H1 (cell line): ENCODE measurements around the gene SPOPL. TPM values are rescaled to one million over a fixed set of nuclear protein-coding genes. Genes with fewer than 3 reads are reported as not detected.

Experiments used
- CTCF ChIA-PET: fragments of 300-600 bp; sonication (Branson Sonifier 250); formaldehyde crosslinking; loops from one replicate; lab custom pipeline; 2021; ENCODE audit not compliant: partially characterized antibody; lab: Charles Lee
- POLR2A ChIA-PET: fragments of 300-600 bp; sonication (Branson Sonifier 250); formaldehyde crosslinking; loops from one replicate; lab custom pipeline; 2021; ENCODE audit warnings: inconsistent platforms; ENCODE audit not compliant: partially characterized antibody; lab: Charles Lee
- DNase-seq, 2 experiments: peaks; one replicate each; pipeline versions ENCODE4 v3.0.0 to v3.0.0-alpha.2; 2010 to 2022; ENCODE audit warnings: low spot score in 2 of 2, low read depth in 1 of 2, mixed read lengths in 1 of 2
- FAIRE-seq: peaks from 2 replicates; lab custom pipeline; 2011; peaks lifted over from hg19 to GRCh38; lab: Jason Lieb, UNC
- H2AFZ ChIP-seq: 2 replicates; pipeline ENCODE4 v1.8.1; 2012; ENCODE audit warnings: low read length, inconsistent platforms
- H2AK5ac ChIP-seq: 2 replicates; pipeline ENCODE4 v1.6.1; 2013; ENCODE audit warnings: low read depth, low read length
- H2BK120ac ChIP-seq: replicated peaks from 2 replicates; pipeline ENCODE3; 2013; ENCODE audit warnings: low read depth, low read length, inconsistent platforms
- H2BK12ac ChIP-seq: 2 replicates; pipeline ENCODE4 v1.6.1; 2013; ENCODE audit warnings: low read depth, low read length
- H2BK15ac ChIP-seq: 2 replicates; pipeline ENCODE4 v1.6.1; 2013; ENCODE audit warnings: low read length
- H2BK20ac ChIP-seq: 2 replicates; pipeline ENCODE4 v1.6.1; 2013; ENCODE audit warnings: low read length
- H2BK5ac ChIP-seq: 2 replicates; pipeline ENCODE4 v1.6.1; 2013; ENCODE audit warnings: low read depth, low read length
- H3K14ac ChIP-seq: 2 replicates; pipeline ENCODE4 v1.6.1; 2013; ENCODE audit warnings: inconsistent platforms; ENCODE audit not compliant: insufficient read length
- H3K18ac ChIP-seq: 2 replicates; pipeline ENCODE4 v1.6.1; 2013; ENCODE audit warnings: low read length; ENCODE audit errors: extremely low read depth
- H3K23ac ChIP-seq: 2 replicates; pipeline ENCODE4 v1.6.1; 2013; ENCODE audit warnings: inconsistent platforms; ENCODE audit not compliant: insufficient read length
- H3K23me2 ChIP-seq: 2 replicates; pipeline ENCODE4 v1.6.1; 2013; ENCODE audit warnings: low read depth, low read length
- H3K27ac ChIP-seq: 2 replicates; pipeline ENCODE4 v1.6.1; 2011; ENCODE audit warnings: low read depth, low read length, inconsistent platforms
- H3K27me3 ChIP-seq, 4 experiments: replicated peaks in 1 of 4; 1 replicate in 1 of 4; 2 replicates in 3 of 4; pipeline versions ENCODE4 v1.6.1 to v1.8.1; 2011 to 2013; ENCODE audit warnings: low read length in 3 of 4, mild to moderate bottlenecking in 3 of 4, inconsistent platforms in 2 of 4, mixed read lengths in 2 of 4, moderate library complexity in 1 of 4; ENCODE audit not compliant: control insufficient read depth in 3 of 4, insufficient read depth in 3 of 4; ENCODE audit errors: extremely low read depth in 1 of 4
- H3K36me3 ChIP-seq, 4 experiments: 2 replicates each; pipeline versions ENCODE4 v1.6.1 to v1.8.1; 2011 to 2013; ENCODE audit warnings: mild to moderate bottlenecking in 4 of 4, low read length in 3 of 4, moderate library complexity in 2 of 4, control low read depth in 1 of 4, inconsistent platforms in 1 of 4; ENCODE audit not compliant: insufficient read depth in 4 of 4, control insufficient read depth in 2 of 4
- H3K4ac ChIP-seq: replicated peaks from 2 replicates; pipeline ENCODE3; 2013; ENCODE audit warnings: low read length, low read depth, mixed read lengths, inconsistent platforms; ENCODE audit not compliant: insufficient read length
- H3K4me1 ChIP-seq, 4 experiments: replicated peaks in 1 of 4; 1 replicate in 1 of 4; 2 replicates in 3 of 4; pipeline versions ENCODE4 v1.6.1 to v1.8.1; 2011 to 2013; ENCODE audit warnings: low read length in 3 of 4, inconsistent platforms in 2 of 4, mixed read lengths in 1 of 4; ENCODE audit not compliant: insufficient read depth in 4 of 4, control insufficient read depth in 3 of 4
- H3K4me2 ChIP-seq, 2 experiments: 2 replicates each; pipeline versions ENCODE4 v1.6.1 to v1.8.1; 2011 to 2013; ENCODE audit warnings: low read depth in 2 of 2, low read length in 2 of 2, control low read depth in 1 of 2, inconsistent platforms in 1 of 2, mild to moderate bottlenecking in 1 of 2; ENCODE audit not compliant: insufficient read depth in 1 of 2
- H3K4me3 ChIP-seq, 4 experiments: fragments of 200-600, 300-600 bp in 1 of 4; sonication (generic), shearing (Covaris generic), sonication (Bioruptor Twin) in 1 of 4; 2 replicates each; pipeline versions ENCODE4 v1.5.1 to v1.8.1; 2011 to 2016; ENCODE audit warnings: low read length in 4 of 4, low read depth in 3 of 4, control low read depth in 2 of 4, inconsistent platforms in 2 of 4, mild to moderate bottlenecking in 2 of 4, mixed read lengths in 1 of 4, moderate library complexity in 1 of 4; ENCODE audit not compliant: insufficient read depth in 2 of 4; ENCODE audit errors: extremely low read depth in 1 of 4
- H3K56ac ChIP-seq: replicated peaks from 2 replicates; pipeline ENCODE3; 2013; ENCODE audit warnings: low read depth, mild to moderate bottlenecking, mixed read lengths, low read length, inconsistent platforms; ENCODE audit not compliant: insufficient read length
- H3K79me1 ChIP-seq: 2 replicates; pipeline ENCODE4 v1.6.1; 2013; ENCODE audit warnings: low read depth, low read length, control low read depth
- H3K79me2 ChIP-seq, 2 experiments: 2 replicates each; pipeline versions ENCODE4 v1.6.1 to v1.8.1; 2012 to 2013; ENCODE audit warnings: low read length in 2 of 2, mild to moderate bottlenecking in 2 of 2, inconsistent platforms in 1 of 2; ENCODE audit not compliant: insufficient read depth in 2 of 2, control insufficient read depth in 1 of 2
- H3K9ac ChIP-seq, 4 experiments: replicated peaks in 1 of 4; 1 replicate in 1 of 4; 2 replicates in 3 of 4; pipeline versions ENCODE4 v1.6.1 to v1.8.1; 2011 to 2013; ENCODE audit warnings: low read depth in 3 of 4, low read length in 3 of 4, control low read depth in 2 of 4, mild to moderate bottlenecking in 2 of 4, moderate library complexity in 2 of 4, inconsistent platforms in 1 of 4; ENCODE audit errors: extremely low read depth in 1 of 4
- H3K9me3 ChIP-seq, 2 experiments: 2 replicates each; pipeline versions ENCODE4 v1.6.1 to v1.8.1; 2012 to 2013; ENCODE audit warnings: mild to moderate bottlenecking in 2 of 2, moderate library complexity in 2 of 2, control low read depth in 1 of 2, inconsistent platforms in 1 of 2, low read depth in 1 of 2, low read length in 1 of 2, mixed read lengths in 1 of 2; ENCODE audit not compliant: insufficient read depth in 2 of 2
- H4K20me1 ChIP-seq, 2 experiments: replicated peaks in 1 of 2; 2 replicates each; pipeline versions ENCODE3 to v1.8.1; 2011 to 2013; ENCODE audit warnings: inconsistent platforms in 2 of 2, low read length in 2 of 2, mild to moderate bottlenecking in 1 of 2; ENCODE audit not compliant: insufficient read depth in 2 of 2, control insufficient read depth in 1 of 2
- H4K5ac ChIP-seq: 2 replicates; pipeline ENCODE4 v1.6.1; 2013; ENCODE audit warnings: low read length, low read depth, mixed read lengths, inconsistent platforms; ENCODE audit not compliant: insufficient read length
- H4K8ac ChIP-seq: 2 replicates; pipeline ENCODE4 v1.8.0; 2013; ENCODE audit warnings: mild to moderate bottlenecking, moderate library complexity, low read length, inconsistent platforms; ENCODE audit not compliant: insufficient read depth; ENCODE audit errors: extremely low read depth
- H4K91ac ChIP-seq: replicated peaks from 2 replicates; pipeline ENCODE3; 2013; ENCODE audit warnings: low read length, mixed read lengths, inconsistent platforms; ENCODE audit not compliant: insufficient read length
- ATF2 ChIP-seq: IDR thresholded peaks from 2 replicates; pipeline ENCODE4 v1.6.1; 2012; ENCODE audit warnings: low read length, inconsistent platforms
- BCL11A ChIP-seq, 2 experiments: IDR thresholded peaks; one replicate each; pipeline ENCODE4 v1.6.1; 2011; ENCODE audit warnings: low read depth in 2 of 2, low read length in 2 of 2, mild to moderate bottlenecking in 2 of 2
- CTBP2 ChIP-seq: IDR thresholded peaks from 2 replicates; pipeline ENCODE4 v1.7.0; 2011; ENCODE audit warnings: borderline replicate concordance, mild to moderate bottlenecking, moderate library complexity, mixed read lengths, low read length; ENCODE audit not compliant: insufficient read depth, insufficient read length
- HDAC6 ChIP-seq: IDR thresholded peaks from one replicate; pipeline ENCODE4 v1.7.1; 2012; ENCODE audit warnings: low read depth, mild to moderate bottlenecking, inconsistent platforms, low read length, moderate library complexity
- KDM4A ChIP-seq: IDR thresholded peaks from one replicate; pipeline ENCODE4 v1.7.1; 2012; ENCODE audit warnings: low read depth, mild to moderate bottlenecking, moderate library complexity, low read length, inconsistent platforms; ENCODE audit not compliant: severe bottlenecking
- RBBP5 ChIP-seq: IDR thresholded peaks from 2 replicates; pipeline ENCODE4 v1.7.1; 2012; ENCODE audit warnings: low read depth, mild to moderate bottlenecking, inconsistent platforms, low read length, moderate library complexity, borderline replicate concordance
- RXRA ChIP-seq: IDR thresholded peaks from 2 replicates; pipeline ENCODE4 v1.6.1; 2011; ENCODE audit warnings: low read depth, mild to moderate bottlenecking, low read length, moderate library complexity; ENCODE audit not compliant: insufficient read depth
- SAP30 ChIP-seq: fragments of 300-600 bp; sonication (generic); IDR thresholded peaks from 2 replicates; pipeline ENCODE4 v1.7.1; 2012; ENCODE audit warnings: low read length, moderate library complexity, mild to moderate bottlenecking, inconsistent platforms; ENCODE audit not compliant: insufficient read depth, insufficient replicate concordance
- SP2 ChIP-seq: IDR thresholded peaks from 2 replicates; pipeline ENCODE4 v1.6.1; 2012; ENCODE audit warnings: mild to moderate bottlenecking, low read length, inconsistent platforms
- TAF7 ChIP-seq: optimal IDR thresholded peaks from 2 replicates; pipeline ENCODE3; 2011; ENCODE audit warnings: low read depth, mild to moderate bottlenecking, inconsistent platforms, low read length, moderate library complexity, borderline replicate concordance
- WGBS, 2 experiments: shearing (Covaris generic) in 1 of 2; methylation state at CpG; one replicate each; pipeline versions ENCODE4 v1.1.6 to v1.1.7; 2013 to 2015; ENCODE audit warnings: low lambda C conversion rate in 2 of 2, mixed read lengths in 2 of 2, inconsistent platforms in 1 of 2, low coverage in 1 of 2, missing lambda C conversion rate in 1 of 2; ENCODE audit not compliant: insufficient replicate concordance in 2 of 2, insufficient coverage in 1 of 2, insufficient read length in 1 of 2; ENCODE audit errors: extremely low coverage in 1 of 2, missing lambda C conversion rate in 1 of 2; 5-methylcytosine and 5-hydroxymethylcytosine counted together
- polyA plus RNA-seq, 7 experiments: library from polyadenylated mRNA; depleted of rRNA in 3 of 7; stranded (reverse) in 5 of 7; unstranded in 2 of 7; fragments of >200 nt in 5 of 7; fragments of 200-250 nt in 2 of 7; gene quantifications; 1 replicate in 5 of 7; 2 replicates in 1 of 7; 4 replicates in 1 of 7; pipeline versions ENCODE4 v1.2.1 to v1.2.3, GENCODE V29; 2011 to 2013; ENCODE audit warnings: missing spikeins in 2 of 7, mixed read lengths in 2 of 7
- total RNA-seq: library from RNA; stranded (reverse); fragmentation: NEBNext Ultra II Directional; extraction: Animal tissue kit (Norgen Biotek cat#: 25700); gene quantifications from 2 replicates; pipeline ENCODE4 v1.2.1, GENCODE V29; 2021
- TF ChIP-seq, protein P1 (sequence below): IDR thresholded peaks from 2 replicates; pipeline ENCODE4 v1.6.1; 2012; ENCODE audit warnings: inconsistent platforms

The SPOPL gene
- total and polyA plus RNA-seq, 2 of the 8 experiments (the other 6 are each of a cell fraction or from before 2014, with no cell fraction given): 1.9 to 14.5 TPM

DNA sequence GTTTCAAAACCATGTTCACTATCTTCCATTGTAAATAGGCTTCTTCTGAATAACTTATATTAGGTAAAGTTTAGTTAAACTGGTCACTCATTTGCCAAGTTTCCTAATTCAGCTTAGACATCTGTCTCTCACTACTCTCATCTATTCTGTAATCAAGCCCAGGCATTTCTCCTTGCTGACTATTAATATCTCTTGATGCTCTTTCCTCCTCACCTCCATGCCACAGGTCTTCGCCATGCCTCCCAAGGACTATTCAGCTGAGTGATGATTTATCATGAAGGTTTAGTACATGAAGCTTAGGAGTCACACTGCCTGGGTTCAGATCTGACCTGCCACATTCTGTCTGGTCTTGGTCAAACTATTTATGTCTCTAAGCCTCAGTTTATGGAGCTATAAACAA is 115.5 kb downstream of the SPOPL start:
- FAIRE-seq: no peak
- WGBS, 2 experiments: 95% methylated on average over 1 of the region's 1 CpG; no CpG with 5 or more reads in 1 of the 2 experiments
- no peaks in the 10 kb centered on the region for H3K4me1 ChIP-seq
- TF ChIP-seq SAP30 (no peak), TAF7 (no peak), BCL11A (IDR thresholded peaks at IDR 0.05; ENCODE audit: low read depth in 2 of 2, low read length in 2 of 2) (no peak), KDM4A (no peak), SP2 (no peak), ATF2 (no peak), RBBP5 (no peak), CTBP2 (no peak), RXRA (no peak), HDAC6 (no peak)
- TF ChIP-seq, protein P1, sequence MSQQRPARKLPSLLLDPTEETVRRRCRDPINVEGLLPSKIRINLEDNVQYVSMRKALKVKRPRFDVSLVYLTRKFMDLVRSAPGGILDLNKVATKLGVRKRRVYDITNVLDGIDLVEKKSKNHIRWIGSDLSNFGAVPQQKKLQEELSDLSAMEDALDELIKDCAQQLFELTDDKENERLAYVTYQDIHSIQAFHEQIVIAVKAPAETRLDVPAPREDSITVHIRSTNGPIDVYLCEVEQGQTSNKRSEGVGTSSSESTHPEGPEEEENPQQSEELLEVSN: no peak

More for the DNA sequence above, 115.5 kb downstream of the SPOPL start:
- H4K8ac ChIP-seq: no peak overlapping the region
- H3K23ac ChIP-seq: no peak overlapping the region
- H2BK5ac ChIP-seq: no peak overlapping the region
- H3K14ac ChIP-seq: no peak overlapping the region
- H3K27me3 ChIP-seq: no peaks in the 10 kb centered on the region
- no peaks in the 10 kb centered on the region for H3K36me3 ChIP-seq
- no peak overlapping the region for H3K56ac ChIP-seq
- no peak overlapping the region for H2AK5ac ChIP-seq
- H3K9ac ChIP-seq: no peak overlapping the region
- no peak overlapping the region for H2BK12ac ChIP-seq
- no peak overlapping the region for H2BK20ac ChIP-seq
- no peak overlapping the region for H4K5ac ChIP-seq
- ChIA-PET CTCF (interaction anchor here (0.7 to 2.6 kb wide), 3 partner anchors 12 to 169 kb away, joined by 3 to 12 read pairs (median 3); no protein-coding TSS in a partner anchor), POLR2A (no interaction called here)
- H3K9me3 ChIP-seq: no peaks in the 10 kb centered on the region
- no peak overlapping the region for H3K18ac ChIP-seq
- no peak overlapping the region for H3K27ac ChIP-seq
- no peak overlapping the region for H2AFZ ChIP-seq
- no peak overlapping the region for H2BK15ac ChIP-seq
- H3K79me1 ChIP-seq: no peaks in the 10 kb centered on the region
- no peaks in the 10 kb centered on the region for H4K20me1 ChIP-seq
- no peak overlapping the region for H3K4ac ChIP-seq
- DNase-seq: no peak
- H4K91ac ChIP-seq: no peak overlapping the region
- H2BK120ac ChIP-seq: no peak overlapping the region
- H3K4me3 ChIP-seq: no peak overlapping the region
- H3K23me2 ChIP-seq: no peaks in the 10 kb centered on the region
- no peak overlapping the region for H3K4me2 ChIP-seq
- H3K79me2 ChIP-seq: no peaks in the 10 kb centered on the region
